ENCODE measurements around the gene FBXL16. TPM values are rescaled to one million over a fixed set of nuclear protein-coding genes. Genes with fewer than 3 reads are reported as not detected.

Gene FBXL16
- total and polyA plus RNA-seq, 9 of the 15 experiments (the other 6 are each of a cell fraction or from before 2014, with no cell fraction given) = 0.21 to 8.2 (median 1.7) TPM

DNA sequence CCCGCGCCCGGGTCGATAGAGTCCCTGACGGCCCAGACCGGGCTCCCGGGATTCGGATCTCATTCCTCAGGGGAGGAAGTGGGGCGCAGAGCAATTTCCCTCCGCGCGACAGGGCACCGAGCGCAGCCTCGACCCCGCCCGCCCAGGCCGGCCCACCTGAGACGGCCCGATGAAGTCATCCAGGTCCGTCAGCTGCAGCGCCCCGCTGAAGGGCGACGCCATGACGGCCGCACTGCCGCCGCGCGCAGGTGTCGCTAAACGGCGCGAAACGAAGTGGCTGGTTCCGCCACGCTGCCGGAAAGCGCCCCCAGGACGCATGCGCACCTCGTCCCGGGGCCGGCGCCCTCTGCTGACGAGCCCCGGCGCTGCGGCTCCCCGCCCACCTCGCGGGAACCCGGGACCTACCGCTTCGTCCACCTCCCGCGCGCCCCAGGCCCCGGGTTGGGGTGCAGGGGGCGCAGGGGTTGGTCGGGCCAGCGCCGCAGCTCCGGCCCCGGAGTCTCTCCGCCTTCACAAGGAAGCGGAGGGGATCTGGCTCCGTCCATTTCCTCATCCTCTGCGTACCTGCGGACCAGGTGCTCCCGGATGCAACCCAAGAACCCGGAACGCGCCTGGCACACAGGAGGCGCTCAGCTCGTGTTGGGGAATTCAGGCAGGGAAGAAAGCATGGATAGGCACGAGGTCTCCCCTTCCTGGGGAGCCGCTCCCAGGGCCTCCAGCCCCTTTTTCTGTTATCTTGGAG, 35.3 kb upstream of the FBXL16 start, which contains the start of gene CIAO3 (continued):
- TF ChIP-seq, protein P1, sequence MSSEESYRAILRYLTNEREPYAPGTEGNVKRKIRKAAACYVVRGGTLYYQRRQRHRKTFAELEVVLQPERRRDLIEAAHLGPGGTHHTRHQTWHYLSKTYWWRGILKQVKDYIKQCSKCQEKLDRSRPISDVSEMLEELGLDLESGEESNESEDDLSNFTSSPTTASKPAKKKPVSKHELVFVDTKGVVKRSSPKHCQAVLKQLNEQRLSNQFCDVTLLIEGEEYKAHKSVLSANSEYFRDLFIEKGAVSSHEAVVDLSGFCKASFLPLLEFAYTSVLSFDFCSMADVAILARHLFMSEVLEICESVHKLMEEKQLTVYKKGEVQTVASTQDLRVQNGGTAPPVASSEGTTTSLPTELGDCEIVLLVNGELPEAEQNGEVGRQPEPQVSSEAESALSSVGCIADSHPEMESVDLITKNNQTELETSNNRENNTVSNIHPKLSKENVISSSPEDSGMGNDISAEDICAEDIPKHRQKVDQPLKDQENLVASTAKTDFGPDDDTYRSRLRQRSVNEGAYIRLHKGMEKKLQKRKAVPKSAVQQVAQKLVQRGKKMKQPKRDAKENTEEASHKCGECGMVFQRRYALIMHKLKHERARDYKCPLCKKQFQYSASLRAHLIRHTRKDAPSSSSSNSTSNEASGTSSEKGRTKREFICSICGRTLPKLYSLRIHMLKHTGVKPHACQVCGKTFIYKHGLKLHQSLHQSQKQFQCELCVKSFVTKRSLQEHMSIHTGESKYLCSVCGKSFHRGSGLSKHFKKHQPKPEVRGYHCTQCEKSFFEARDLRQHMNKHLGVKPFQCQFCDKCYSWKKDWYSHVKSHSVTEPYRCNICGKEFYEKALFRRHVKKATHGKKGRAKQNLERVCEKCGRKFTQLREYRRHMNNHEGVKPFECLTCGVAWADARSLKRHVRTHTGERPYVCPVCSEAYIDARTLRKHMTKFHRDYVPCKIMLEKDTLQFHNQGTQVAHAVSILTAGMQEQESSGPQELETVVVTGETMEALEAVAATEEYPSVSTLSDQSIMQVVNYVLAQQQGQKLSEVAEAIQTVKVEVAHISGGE (CRISPR knock-in tag; IDR thresholded peaks at IDR 0.05) = peak in 1 of 3 experiments; percentile 84; a peak in 2 of 6 replicates
- TF ChIP-seq, protein P2, sequence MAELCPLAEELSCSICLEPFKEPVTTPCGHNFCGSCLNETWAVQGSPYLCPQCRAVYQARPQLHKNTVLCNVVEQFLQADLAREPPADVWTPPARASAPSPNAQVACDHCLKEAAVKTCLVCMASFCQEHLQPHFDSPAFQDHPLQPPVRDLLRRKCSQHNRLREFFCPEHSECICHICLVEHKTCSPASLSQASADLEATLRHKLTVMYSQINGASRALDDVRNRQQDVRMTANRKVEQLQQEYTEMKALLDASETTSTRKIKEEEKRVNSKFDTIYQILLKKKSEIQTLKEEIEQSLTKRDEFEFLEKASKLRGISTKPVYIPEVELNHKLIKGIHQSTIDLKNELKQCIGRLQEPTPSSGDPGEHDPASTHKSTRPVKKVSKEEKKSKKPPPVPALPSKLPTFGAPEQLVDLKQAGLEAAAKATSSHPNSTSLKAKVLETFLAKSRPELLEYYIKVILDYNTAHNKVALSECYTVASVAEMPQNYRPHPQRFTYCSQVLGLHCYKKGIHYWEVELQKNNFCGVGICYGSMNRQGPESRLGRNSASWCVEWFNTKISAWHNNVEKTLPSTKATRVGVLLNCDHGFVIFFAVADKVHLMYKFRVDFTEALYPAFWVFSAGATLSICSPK (IDR thresholded peaks at IDR 0.05; ENCODE audit: borderline replicate concordance) = no peak
- TF ChIP-seq ADNP (tag; IDR thresholded peaks at IDR 0.05) (no peak), ZNF76 (CRISPR knock-in tag; IDR thresholded peaks at IDR 0.05; ENCODE audit: borderline replicate concordance) (no peak), ZNF695 (CRISPR knock-in tag; IDR thresholded peaks at IDR 0.05) (no peak), SPI1 (IDR thresholded peaks at IDR 0.05; ENCODE audit: borderline replicate concordance, low read depth, low read length) (peak; percentile 47; the same call in 1 of the 2 replicates), FOXK2 (conservative IDR thresholded peaks at IDR 0.05 in 1 of 2, IDR thresholded peaks at IDR 0.05 in 1 of 2; ENCODE audit: low read depth in 2 of 2) (no peak), BRD9 (IDR thresholded peaks at IDR 0.05; ENCODE audit: low read depth, partially characterized antibody) (no peak), ZSCAN29 (IDR thresholded peaks at IDR 0.05) (peak; percentile 48; the same call in 1 of the 2 replicates), GTF2F1 (IDR thresholded peaks at IDR 0.05; ENCODE audit: low read depth, low read length) (no peak), ZNF778 (CRISPR knock-in tag; IDR thresholded peaks at IDR 0.05) (no peak), ZNF197 (CRISPR knock-in tag; IDR thresholded peaks at IDR 0.05; ENCODE audit: low read depth) (no peak)
- TF ChIP-seq, protein P3, sequence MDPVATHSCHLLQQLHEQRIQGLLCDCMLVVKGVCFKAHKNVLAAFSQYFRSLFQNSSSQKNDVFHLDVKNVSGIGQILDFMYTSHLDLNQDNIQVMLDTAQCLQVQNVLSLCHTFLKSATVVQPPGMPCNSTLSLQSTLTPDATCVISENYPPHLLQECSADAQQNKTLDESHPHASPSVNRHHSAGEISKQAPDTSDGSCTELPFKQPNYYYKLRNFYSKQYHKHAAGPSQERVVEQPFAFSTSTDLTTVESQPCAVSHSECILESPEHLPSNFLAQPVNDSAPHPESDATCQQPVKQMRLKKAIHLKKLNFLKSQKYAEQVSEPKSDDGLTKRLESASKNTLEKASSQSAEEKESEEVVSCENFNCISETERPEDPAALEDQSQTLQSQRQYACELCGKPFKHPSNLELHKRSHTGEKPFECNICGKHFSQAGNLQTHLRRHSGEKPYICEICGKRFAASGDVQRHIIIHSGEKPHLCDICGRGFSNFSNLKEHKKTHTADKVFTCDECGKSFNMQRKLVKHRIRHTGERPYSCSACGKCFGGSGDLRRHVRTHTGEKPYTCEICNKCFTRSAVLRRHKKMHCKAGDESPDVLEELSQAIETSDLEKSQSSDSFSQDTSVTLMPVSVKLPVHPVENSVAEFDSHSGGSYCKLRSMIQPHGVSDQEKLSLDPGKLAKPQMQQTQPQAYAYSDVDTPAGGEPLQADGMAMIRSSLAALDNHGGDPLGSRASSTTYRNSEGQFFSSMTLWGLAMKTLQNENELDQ (CRISPR knock-in tag; IDR thresholded peaks at IDR 0.05; ENCODE audit: borderline replicate concordance) = no peak
- TF ChIP-seq, protein P4, sequence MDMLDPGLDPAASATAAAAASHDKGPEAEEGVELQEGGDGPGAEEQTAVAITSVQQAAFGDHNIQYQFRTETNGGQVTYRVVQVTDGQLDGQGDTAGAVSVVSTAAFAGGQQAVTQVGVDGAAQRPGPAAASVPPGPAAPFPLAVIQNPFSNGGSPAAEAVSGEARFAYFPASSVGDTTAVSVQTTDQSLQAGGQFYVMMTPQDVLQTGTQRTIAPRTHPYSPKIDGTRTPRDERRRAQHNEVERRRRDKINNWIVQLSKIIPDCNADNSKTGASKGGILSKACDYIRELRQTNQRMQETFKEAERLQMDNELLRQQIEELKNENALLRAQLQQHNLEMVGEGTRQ (CRISPR knock-in tag; IDR thresholded peaks at IDR 0.05) = no peak
- TF ChIP-seq, protein P5, sequence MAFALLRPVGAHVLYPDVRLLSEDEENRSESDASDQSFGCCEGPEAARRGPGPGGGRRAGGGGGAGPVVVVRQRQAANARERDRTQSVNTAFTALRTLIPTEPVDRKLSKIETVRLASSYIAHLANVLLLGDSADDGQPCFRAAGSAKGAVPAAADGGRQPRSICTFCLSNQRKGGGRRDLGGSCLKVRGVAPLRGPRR (CRISPR knock-in tag; IDR thresholded peaks at IDR 0.05) = no peak
- TF ChIP-seq, protein P6, sequence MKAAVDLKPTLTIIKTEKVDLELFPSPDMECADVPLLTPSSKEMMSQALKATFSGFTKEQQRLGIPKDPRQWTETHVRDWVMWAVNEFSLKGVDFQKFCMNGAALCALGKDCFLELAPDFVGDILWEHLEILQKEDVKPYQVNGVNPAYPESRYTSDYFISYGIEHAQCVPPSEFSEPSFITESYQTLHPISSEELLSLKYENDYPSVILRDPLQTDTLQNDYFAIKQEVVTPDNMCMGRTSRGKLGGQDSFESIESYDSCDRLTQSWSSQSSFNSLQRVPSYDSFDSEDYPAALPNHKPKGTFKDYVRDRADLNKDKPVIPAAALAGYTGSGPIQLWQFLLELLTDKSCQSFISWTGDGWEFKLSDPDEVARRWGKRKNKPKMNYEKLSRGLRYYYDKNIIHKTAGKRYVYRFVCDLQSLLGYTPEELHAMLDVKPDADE (conservative IDR thresholded peaks at IDR 0.05; ENCODE audit: control insufficient read depth, low read depth, low read length) = peak; percentile 91

All from K562 (cell line).